Left ventricle myocardium superior (tissue), 1 donor: ENCODE measurements around the gene MGAT4A. TPM values are rescaled to one million over a fixed set of nuclear protein-coding genes. Genes with fewer than 3 reads are reported as not detected.
A peak's percentile ranks its signal among the peaks of the same experiment; 100 is the strongest.
"Not testable (repeated sequence)": the region's sequence is repeated elsewhere in the genome, so short reads cannot be mapped to it uniquely, and the experiment has no call there.

Experiments used
- ATAC-seq: fragments of 200-7000 bp; cut with Tn5 transposase; one replicate; pipeline ENCODE4 v1.9.1; 2020; ENCODE audit warnings: mild to moderate bottlenecking, moderate library complexity
- DNase-seq: peaks from one replicate; pipeline ENCODE4 v3.0.0-alpha.2; 2020
- intact Hi-C: fragments of 100-400 bp; cut with micrococcal nuclease; formaldehyde crosslinking; loops from one replicate; pipeline ENCODE4 v1.11.0; 2022
- total RNA-seq: library from RNA; stranded (reverse); fragmentation: NEBNext Ultra II Directional; extraction: Animal tissue kit (Norgen Biotek cat#: 25700); gene quantifications from one replicate; pipeline ENCODE4 v1.2.1, GENCODE V29; 2021
- donor health status: DM: no; HTN: yes; CAD: no; lungs with severe emphysema.

The MGAT4A gene
- total RNA-seq, 1 donor from 2014 or later = 18.8 TPM

GRCh38 chr2:98734823-98735260, 3.9 kb upstream of the MGAT4A start:
- no peak for DNase-seq
- ATAC-seq = no peak
- intact Hi-C loops = no loop called here

- intact Hi-C loops = no loop called here
Observed at GRCh38 chr2:98734162-98734561, 3.2 kb upstream of the MGAT4A start.

GRCh38 chr2:98732430-98733051, 1.6 kb upstream of the MGAT4A start:
- intact Hi-C loops = no loop called here
- DNase-seq (no peak), ATAC-seq (no peak)

More at GRCh38 chr2:98734162-98734561, 3.2 kb upstream of the MGAT4A start:
- no peak for DNase-seq
- ATAC-seq = no peak

GRCh38 chr2:98731894-98732349, 990 bp upstream of the MGAT4A start:
- no peak for ATAC-seq

GRCh38 chr2:98730707-98731040, 258 bp downstream of the MGAT4A start:
- DNase-seq = peak; percentile 80
- intact Hi-C loops = no loop called here
- peak; percentile 40 for ATAC-seq

More at GRCh38 chr2:98731894-98732349, 990 bp upstream of the MGAT4A start:
- DNase-seq = no peak
- intact Hi-C loops = no loop called here

GRCh38 chr2:98730053-98730706, 752 bp downstream of the MGAT4A start:
- ATAC-seq (peak; percentile 28), DNase-seq (peak; percentile 48)
- intact Hi-C loops = no loop called here

GRCh38 chr2:98729652-98730051, 1.3 kb downstream of the MGAT4A start:
- DNase-seq (no peak), ATAC-seq (no peak)
- intact Hi-C loops = loop anchor here (10.0 kb wide), 1 partner anchor 105 kb away; no protein-coding TSS in a partner anchor

GRCh38 chr2:98728088-98728718, 2.7 kb downstream of the MGAT4A start:
- not testable (repeated sequence) for ATAC-seq, DNase-seq
- intact Hi-C loops = loop anchor here (10.0 kb wide), 1 partner anchor 107 kb away; no protein-coding TSS in a partner anchor

- ATAC-seq = no peak
Observed at GRCh38 chr2:98727369-98728087, 3.4 kb downstream of the MGAT4A start.

GRCh38 chr2:98726735-98727368, 4.1 kb downstream of the MGAT4A start:
- intact Hi-C loops = loop anchor here (10.0 kb wide), 1 partner anchor 108 kb away; no protein-coding TSS in a partner anchor
- DNase-seq = no peak
- no peak for ATAC-seq

More at GRCh38 chr2:98727369-98728087, 3.4 kb downstream of the MGAT4A start:
- peak; percentile 56 for DNase-seq
- intact Hi-C loops = loop anchor here (10.0 kb wide), 1 partner anchor 107 kb away; no protein-coding TSS in a partner anchor

GRCh38 chr2:98726205-98726604, 4.7 kb downstream of the MGAT4A start:
- no peak for ATAC-seq
- no peak for DNase-seq
- intact Hi-C loops = loop anchor here (10.0 kb wide), 1 partner anchor 109 kb away; no protein-coding TSS in a partner anchor

GRCh38 chr2:98720286-98720685, 10.6 kb downstream of the MGAT4A start:
- intact Hi-C loops = loop anchor here (10.0 kb wide), 1 partner anchor 115 kb away; no protein-coding TSS in a partner anchor
- no peak for ATAC-seq
- DNase-seq = no peak

GRCh38 chr2:98717621-98718020, 13.3 kb downstream of the MGAT4A start:
- intact Hi-C loops = no loop called here
- no peak for DNase-seq
- peak; percentile 38 for ATAC-seq

GRCh38 chr2:98716786-98717185, 14.1 kb downstream of the MGAT4A start:
- ATAC-seq = no peak
- DNase-seq = no peak
- intact Hi-C loops = no loop called here

GRCh38 chr2:98715812-98716451, 15.0 kb downstream of the MGAT4A start:
- intact Hi-C loops = no loop called here
- DNase-seq (no peak), ATAC-seq (no peak)

GRCh38 chr2:98713332-98714015, 17.5 kb downstream of the MGAT4A start:
- intact Hi-C loops = no loop called here
- ATAC-seq (no peak), DNase-seq (no peak)

GRCh38 chr2:98712145-98712544, 18.8 kb downstream of the MGAT4A start:
- intact Hi-C loops = no loop called here
- DNase-seq = no peak
- ATAC-seq = no peak

- no peak for ATAC-seq
- intact Hi-C loops = no loop called here
- no peak for DNase-seq
Observed at GRCh38 chr2:98711506-98711905, 19.4 kb downstream of the MGAT4A start.
